Stimulated activated CD8-positive, alpha-beta memory T cell treated with anti-CD3 and anti-CD28 coated beads, Interleukin-4, amount 100 ng/mL, for 4 hours (primary cell): Measurements from ENCODE around the gene MCMBP.
"Not testable (repeated sequence)": the region's sequence is repeated elsewhere in the genome, so short reads cannot be mapped to it uniquely, and the experiment has no call there.

ENCODE experiments used
- DNase-seq, 2 donors: peaks; one replicate each; pipeline ENCODE4 v3.0.0-alpha.2; 2020; ENCODE audit warnings: low read depth in 2 of 2, low spot score in 1 of 2

MCMBP gene

GRCh38 chr10:119830851-119831250 lies 41.8 kb downstream of the MCMBP start:
- no peak for DNase-seq

- no peak for DNase-seq
Measured at GRCh38 chr10:119829429-119829828, 43.2 kb downstream of the MCMBP start.

DNA sequence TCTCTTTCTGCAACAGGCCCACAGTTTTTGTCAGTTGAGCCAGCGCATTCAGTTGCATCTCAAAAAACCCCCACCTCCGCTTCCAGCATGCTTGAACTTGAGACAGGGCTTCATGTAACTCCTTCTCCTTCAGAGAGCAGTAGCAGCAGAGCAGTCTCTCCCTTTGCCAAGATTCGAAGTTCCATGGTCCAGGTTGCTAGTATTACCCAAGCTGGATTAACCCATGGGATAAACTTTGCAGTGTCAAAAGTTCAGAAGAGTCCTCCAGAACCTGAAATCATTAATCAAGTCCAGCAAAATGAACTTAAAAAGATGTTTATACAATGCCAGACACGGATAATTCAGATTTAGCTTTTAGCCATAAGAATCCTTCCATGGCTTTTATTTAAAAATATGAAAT lies 45.2 kb downstream of the MCMBP start:
- no peak for DNase-seq

- no peak for DNase-seq
Measured at GRCh38 chr10:119826771-119827170, 45.9 kb downstream of the MCMBP start.

GRCh38 chr10:119824299-119824698 lies 48.3 kb downstream of the MCMBP start:
- DNase-seq: no peak

DNA sequence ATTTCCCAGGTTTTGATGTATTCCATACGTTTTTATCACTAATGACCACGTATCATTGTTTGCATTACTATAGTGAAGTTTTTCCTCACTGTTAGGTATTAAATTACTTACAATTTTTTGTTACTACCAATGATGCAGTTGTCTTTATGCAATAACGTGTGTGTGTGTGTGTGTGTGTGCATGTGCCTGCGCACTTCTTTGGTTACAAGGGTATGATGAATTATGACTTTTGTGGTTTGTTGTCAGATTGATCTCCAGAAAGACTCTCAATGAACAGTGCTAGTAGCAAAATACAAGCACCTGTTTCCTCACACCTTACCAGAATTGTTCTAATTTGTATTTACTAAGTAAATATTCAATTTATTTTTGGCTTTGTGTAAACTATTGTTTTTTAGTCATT lies 51.5 kb downstream of the MCMBP start:
- DNase-seq: no peak

DNA sequence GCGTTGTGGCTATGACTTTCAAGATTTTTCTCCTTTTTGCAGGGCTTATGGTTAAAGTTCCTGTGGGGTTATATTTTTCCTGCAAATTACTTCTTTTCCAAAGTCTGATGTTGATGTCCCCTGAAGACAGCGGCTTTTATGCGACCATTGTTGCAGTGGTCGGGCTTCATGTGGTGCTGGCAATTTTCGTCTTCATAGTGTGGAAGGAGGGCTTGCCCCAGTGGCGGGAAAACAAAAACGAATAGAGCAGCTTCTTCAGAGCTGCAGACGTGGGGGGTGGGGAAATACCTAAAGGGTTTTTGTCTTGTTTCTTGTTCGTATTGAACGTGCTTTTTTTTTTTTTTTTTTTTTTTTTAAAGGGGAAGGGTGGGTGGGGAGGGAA lies 53.8 kb downstream of the MCMBP start:
- DNase-seq: no peak

GRCh38 chr10:119817991-119818888 lies 54.4 kb downstream of the MCMBP start:
- no peak for DNase-seq

DNA sequence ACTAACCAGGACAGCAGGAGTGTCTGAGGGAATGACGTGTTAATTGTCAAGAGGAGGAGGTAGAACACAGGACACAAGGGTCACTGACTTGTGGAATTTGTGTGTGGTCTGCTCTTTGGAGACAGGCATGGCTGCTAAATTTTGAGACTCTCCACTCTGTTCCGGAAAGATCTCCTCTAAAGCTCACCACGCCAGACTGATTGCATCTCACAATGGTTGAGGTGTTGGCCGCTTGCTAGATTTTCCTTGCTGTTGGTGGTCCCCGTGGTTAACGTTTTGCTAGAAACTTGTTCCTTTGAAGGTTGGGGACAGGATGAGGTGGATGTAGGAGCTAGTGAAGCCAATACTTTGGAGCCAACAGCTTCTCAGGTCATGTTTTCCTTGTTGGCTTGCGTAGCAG lies 57.0 kb downstream of the MCMBP start:
- no peak for DNase-seq

GRCh38 chr10:119812684-119813083 lies 60.0 kb downstream of the MCMBP start:
- DNase-seq: no peak

GRCh38 chr10:119811122-119811521 lies 61.5 kb downstream of the MCMBP start:
- no peak for DNase-seq

DNA sequence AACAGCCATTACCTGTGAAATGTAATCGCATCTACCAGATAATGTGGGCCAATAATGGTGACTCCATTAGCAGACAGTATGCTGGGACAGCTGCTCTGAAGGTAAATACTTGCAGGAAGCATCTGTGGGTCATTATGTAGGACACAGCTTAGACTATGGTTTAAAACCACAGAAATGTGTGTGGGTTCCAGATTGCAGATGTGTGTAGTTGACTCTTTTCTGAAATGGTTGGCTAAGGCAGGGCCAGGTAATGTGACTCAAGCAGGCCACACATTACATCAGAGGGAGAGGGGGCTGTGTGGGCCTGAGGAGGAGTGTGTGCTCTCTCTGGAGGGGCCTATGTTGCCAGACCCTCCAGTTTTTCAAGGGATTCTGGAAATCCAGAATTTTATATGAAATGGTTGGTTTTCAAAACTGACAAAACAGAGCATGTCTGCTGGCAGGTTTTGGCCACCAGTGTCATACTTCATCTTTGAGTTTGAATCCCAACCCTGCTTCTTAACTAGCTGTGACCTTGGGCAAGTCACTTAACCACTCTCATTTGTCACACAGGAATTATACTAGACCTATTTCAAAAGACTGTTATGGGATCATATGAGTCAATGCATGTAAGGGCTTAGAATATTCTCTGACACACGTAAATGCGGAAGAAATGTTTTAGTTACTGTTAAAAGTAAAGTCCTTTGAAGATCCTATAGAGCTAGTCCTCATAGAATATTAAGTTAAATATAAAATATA lies 64.5 kb downstream of the MCMBP start:
- DNase-seq: no peak

DNA sequence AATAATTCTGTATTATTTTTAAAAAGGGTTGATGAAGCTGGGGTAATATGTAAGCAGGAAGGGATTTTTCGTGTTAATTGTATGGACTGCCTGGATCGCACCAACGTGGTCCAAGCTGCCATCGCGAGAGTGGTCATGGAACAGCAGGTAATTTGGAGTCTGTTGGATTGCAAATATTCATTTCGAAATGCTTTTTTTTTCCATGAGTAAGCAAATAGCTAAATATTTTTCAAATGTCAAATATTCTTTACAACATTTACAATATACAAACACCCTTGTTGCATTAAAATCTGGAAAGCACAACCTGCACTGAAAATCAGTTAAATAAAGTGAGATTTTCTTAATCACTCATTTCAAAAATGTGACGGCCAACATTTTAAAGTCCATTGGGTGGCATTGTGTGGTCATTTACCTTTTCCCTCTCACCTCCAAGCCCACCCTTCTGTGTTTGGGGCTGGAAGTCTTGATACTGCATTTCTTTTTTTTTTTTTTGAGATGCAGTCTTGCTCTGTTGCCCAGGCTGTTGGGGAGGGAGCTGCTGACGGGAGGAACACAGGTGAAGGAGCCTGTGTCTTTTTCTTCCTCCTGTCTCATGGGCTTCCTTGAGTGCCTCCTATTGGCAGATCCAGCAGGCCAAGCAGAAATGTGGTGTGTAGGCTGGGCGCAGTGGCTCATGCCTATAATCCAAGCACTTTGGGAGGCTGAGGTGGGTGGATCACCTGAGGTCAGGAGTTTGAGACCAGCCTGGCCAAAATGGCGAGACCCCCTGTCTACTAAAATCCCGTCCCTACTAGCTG lies 66.1 kb downstream of the MCMBP start:
- DNase-seq: no peak

GRCh38 chr10:119805702-119806230 lies 66.9 kb downstream of the MCMBP start:
- DNase-seq: no peak

DNA sequence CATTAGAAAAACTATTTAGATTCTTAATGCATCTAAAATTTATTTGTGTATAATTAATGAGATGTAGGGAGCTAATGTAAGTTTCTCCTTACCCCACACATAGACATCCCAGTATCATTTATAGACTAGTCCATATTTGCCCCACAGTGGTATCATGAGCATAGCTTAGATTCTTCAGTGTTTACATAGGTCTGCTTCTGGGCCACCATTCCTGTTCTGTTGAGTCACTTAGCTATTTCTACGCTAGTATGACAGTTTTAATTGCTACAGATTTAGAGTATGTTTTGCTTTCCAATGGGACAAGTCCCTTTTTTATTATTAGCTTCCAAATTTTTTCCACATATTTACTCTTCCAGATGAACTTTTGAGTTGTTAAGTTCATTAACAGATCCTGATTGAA lies 69.4 kb downstream of the MCMBP start:
- DNase-seq: no peak

- DNase-seq: no peak
Measured at GRCh38 chr10:119801998-119802538, 70.6 kb downstream of the MCMBP start.

DNA sequence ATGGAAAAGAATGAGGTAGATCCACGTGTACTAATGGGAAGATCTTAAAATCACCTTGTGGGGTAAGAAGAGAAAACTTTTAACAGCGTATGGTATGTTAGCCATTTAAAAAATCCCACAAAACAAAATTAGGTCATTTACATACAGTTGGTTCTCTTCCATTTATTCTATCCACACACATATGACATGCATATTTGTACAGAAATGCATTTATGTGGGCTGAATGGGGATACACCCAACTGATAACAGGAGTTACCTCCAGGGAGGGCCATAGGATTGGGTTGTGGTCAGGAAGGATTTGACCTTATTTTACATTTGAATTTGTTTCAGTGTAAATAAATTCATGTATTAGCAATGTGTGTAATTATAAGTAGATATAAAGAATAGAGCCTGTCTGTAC lies 71.5 kb downstream of the MCMBP start:
- DNase-seq: no peak

DNA sequence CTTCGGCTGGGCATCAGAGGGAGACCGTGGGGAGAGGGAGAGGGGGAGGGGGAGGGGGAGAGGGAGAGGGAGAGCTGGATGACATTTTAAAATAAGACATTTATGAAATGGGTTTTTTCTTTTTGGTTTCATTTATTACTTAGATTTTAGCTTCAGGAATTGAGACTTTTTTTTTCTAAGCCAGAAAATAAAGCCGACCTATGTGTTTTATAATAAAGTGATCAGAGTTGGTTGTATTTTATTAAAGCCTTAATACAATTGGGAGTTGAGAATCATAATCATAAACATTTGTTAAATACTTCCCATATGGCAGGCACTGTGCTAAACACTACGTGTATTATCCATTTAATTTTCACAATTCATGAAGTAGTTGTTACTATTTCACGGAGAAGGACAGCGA lies 76.6 kb downstream of the MCMBP start:
- no peak for DNase-seq

DNA sequence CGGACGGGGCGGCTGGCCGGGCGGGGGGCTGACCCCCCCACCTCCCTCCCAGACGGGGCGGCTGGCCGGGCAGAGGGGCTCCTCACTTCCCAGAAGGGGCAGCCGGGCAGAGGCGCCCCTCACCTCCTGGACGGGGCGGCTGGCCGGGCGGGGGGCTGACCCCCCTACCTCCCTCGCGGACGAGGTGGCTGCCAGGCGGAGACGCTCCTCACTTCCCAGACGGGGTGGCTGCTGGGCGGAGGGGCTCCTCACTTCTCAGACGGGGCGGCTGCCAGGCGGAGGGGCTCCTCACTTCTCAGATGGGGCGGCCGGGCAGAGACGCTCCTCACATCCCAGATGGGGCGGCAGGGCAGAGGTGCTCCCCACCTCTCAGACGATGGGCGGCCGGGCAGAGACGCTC lies 77.5 kb downstream of the MCMBP start:
- not testable (repeated sequence) for DNase-seq

GRCh38 chr10:119786117-119786769 lies 86.4 kb downstream of the MCMBP start:
- DNase-seq: no peak
